HG03159 (cell line): Measurements from ENCODE around the gene CAMSAP2.

Experiments
- ATAC-seq: cut with Tn5 transposase; IDR thresholded peaks from one replicate; pipeline ENCODE4 v1.9.1; 2021; ENCODE audit warnings: mild to moderate bottlenecking, moderate library complexity; ENCODE audit not compliant: unreplicated experiment

The CAMSAP2 gene

DNA sequence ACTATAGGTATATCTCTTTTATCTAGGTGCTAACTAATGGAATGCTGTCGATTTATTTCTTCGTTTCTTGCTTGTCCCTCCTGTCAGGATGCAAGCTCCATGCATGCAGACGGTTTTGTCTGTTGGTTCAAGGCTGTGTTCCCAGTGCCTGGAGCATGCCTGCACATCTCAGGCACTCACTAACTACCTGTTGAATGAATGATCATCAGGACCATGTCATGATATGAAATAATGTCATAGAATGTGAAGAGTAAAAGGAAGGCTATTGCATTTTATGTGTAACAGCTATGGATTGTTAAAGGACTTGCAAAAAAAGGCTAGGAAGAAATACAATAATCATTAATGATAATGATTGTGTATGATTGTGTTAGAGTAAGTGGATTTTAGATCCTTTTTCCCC is 138.3 kb downstream of the CAMSAP2 start:
- ATAC-seq = no peak

DNA sequence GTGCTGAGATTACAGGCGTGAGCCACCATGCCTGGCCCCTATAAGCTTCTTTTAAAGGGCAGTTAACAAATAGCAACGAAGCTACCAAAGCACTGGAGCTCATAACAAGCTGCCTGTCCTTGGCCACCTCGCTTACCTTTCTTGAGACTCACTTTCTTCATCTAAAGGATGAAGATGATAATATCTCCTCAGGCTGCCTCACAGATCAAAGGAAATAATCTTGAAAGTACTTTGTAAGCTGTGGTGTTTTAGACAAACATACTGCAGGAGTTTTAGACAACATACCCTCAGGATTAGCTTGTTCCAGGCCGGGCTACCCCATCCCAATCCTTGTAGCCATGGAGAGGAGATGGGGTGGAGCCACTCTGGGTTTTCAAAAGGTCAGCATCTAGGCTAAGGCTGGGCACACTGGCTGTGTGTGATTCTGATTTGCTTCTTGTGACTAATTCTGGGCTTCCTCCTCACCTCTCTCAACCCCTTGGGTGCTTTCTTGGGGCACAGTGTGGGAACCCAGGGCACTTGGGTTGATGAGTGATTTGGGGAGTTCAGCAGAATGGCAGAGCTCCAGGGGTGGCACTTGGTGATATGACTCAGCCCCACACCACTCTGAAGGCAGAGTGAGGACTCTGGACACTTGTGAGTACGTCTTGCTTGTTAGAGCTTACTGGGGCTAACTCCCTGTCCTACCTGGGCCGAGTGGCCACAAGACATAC is 139.3 kb downstream of the CAMSAP2 start:
- ATAC-seq = peak; percentile 55

DNA sequence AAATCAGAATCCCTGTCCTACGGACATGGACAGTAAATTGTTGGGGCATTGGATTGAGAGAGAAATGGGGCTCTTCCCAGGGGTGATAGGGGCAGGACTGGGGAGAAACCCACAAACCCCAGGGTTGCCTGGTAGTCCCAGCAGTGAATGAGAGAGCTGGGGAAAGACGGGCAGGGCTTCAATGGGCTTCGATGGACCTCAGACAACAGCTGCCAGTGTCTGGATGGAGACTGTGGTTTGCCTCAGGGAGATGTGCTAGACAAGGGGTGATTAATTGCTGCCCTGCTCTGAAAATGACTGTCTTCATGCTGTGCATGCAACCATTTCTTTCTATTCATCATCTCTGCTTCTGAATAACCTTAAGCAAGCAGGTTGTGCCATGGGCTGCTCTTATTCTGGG is 141.5 kb downstream of the CAMSAP2 start:
- peak; percentile 64 for ATAC-seq

DNA sequence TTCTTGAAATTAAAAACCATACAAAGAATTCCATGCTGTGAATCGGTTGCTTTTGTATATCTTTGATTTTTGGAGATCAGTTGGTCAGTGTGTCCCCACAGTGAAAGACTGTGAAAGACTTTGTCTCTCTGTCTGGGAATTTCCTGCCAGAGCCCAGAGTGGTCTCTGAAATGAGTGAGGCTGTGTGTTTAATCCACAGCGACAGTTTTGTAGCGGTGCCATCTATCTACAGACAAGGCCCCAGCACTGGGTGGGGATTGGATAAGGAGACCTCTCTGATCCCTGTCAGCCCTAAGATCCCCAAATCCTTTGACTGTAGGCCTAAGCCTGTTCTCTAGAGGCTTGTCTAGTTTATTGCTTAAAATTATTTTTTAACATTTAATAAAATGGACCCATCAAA is 144.4 kb downstream of the CAMSAP2 start:
- no peak for ATAC-seq

DNA sequence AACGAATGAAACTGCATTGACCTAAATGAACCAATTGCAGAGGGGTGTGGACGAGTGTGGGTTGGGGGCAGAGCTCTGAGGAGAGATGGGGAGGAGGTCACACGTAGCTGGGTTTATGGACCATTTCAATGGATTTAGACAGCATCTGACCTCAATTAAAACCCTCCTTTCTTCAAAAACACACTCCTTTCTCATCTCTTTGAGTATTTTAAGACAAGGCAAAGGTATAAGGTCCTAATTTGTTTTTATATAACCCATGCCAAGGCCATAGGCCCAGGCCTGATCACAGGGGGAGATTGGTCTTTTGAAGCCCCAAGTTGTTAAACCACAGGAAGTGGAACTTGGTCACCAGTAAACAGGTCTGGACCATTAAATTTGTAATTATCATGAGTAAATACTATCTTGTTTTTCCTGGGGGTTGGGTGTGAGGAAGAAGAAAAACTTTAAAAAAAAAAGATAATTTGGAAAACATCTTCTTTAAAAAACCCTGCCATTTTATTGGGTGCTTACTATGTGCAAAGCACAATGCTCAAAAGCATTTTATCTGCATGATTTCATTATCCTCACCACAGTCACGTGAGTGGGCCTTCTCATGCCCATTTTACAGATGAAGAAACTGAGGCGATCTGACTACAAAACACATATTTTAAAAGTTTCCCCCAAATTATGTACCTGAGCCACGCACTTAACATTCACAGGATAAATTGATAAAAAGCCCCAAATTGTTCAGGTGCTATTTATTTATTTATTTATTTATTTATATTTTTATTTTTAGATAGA is 147.1 kb downstream of the CAMSAP2 start:
- no peak for ATAC-seq

DNA sequence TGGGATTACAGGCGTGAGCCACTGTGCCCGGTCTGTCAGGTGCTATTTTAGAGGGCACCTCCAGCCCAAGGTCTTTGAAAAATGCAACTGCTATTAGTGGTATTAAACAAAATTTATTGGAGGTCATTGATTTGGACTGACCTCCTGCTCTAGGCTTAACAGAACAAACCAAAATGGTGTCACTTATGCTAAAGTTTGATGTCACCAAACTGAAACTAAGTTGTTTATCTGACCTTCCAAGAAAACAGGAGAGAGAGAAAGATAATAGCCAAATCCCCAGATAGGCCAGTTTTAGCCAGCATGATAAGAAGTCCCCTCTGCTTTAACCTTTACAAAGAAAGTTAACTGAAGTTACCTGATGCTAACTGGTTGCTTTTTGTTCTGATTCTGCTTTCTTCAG is 147.9 kb downstream of the CAMSAP2 start:
- no peak for ATAC-seq

DNA sequence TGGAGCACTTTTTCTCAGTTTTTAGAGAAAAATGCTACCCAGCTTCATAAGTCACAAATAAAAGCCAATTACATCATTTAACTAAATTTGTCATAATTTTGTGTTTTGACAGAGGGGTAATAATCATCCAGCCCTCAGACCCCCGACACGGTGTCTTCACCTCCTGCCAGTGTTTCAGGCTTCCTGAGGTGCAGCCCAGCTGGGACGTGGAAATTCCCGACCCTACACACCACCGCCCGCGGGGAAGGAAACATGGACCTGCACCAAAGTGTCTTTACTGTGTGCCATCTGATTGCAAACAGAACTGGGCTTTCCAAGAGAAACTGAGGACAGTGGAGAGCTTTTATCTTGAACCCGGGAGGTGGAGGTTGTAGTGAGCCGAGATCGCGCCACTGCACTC is 148.3 kb downstream of the CAMSAP2 start:
- no peak for ATAC-seq

DNA sequence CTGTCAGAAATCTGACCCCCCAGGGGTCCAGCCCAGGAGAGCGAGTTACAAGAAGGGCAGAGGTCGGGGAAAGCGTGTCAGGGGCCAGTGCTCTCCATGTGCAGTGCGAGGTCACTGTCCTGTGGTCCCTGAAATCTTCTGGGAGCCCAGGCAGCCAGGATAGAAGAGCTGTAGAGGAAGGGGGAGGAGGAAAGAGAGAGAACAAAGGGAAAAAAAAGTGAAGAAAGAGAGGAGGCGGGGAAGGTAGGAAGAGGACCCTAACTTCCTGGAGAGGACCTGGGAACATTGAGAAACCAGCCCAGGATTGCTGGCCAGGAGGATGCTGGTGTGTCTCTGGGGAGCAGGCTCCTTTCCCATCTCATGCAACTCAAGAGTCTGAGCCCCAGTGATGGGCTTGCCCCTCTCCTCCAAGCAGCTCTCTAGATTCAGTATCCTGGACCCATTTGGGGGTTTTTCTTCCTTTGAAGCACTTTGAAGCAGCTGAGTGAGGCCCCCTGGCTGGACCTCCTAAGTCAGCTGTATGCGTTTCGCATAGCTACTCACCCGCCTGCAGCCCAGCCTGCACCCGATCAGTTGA is 149.2 kb downstream of the CAMSAP2 start:
- no peak for ATAC-seq

DNA sequence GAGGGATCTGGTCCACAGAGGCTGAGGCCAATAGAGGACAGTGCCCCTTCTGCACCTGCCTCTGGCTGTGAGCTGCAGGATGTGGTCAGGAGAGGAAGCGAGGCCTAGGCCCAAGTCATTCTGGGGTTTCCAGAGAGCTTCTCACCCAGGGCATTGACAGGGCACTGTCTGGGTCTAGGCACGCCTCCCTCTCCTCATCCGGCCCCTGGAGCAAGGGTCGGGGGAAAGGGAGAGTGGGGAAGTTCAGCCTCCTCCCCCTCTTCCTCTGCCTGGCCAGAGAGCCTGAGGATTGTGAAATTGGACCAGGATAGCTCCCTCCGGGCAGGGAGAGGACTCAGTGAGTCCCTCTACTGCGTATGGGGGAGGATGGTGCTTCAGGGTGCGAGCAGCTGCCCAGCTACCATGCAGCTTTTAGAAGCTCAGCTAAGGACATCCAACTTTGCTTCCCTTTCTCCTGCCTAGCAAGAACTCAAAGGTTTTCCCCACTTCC is 149.7 kb downstream of the CAMSAP2 start:
- peak; percentile 91 for ATAC-seq

DNA sequence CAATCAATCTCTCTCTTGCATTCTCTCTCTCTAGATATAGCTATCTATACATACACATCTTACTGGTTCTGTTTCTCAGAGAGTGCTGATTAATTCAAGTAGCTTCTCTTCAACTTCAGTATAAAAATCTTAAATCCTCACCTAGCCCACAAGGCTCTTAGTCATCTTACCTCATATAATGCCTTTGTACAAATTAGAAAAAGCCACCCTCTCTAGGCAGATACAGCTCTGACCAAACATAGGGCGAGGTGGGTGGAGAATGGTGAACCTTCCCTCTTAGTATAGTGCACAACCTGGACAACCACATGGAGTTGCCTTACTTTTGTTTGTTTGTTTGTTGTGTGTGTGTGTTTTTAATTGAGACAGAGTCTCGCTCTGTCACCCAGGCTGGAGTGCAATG is 150.9 kb downstream of the CAMSAP2 start:
- no peak for ATAC-seq

DNA sequence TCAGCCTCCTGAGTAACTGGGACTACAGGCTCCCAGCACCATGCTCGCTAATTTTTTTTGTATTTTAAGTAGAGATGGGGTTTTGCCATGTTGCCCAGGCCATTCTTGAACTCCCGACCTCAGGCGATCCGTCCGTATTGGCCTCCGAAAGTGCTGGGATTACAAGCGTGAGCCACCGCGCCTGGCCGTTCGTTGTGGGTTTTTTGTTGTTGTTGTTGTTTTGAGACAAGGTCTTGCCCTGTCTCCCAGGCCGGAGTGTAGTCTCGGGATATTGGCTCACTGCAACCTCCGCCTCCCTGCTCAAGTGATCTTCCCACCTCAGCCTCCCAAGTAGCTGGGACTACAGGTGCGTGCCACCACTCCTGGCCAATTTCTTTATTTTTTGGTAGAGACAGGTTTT is 151.3 kb downstream of the CAMSAP2 start:
- no peak for ATAC-seq

DNA sequence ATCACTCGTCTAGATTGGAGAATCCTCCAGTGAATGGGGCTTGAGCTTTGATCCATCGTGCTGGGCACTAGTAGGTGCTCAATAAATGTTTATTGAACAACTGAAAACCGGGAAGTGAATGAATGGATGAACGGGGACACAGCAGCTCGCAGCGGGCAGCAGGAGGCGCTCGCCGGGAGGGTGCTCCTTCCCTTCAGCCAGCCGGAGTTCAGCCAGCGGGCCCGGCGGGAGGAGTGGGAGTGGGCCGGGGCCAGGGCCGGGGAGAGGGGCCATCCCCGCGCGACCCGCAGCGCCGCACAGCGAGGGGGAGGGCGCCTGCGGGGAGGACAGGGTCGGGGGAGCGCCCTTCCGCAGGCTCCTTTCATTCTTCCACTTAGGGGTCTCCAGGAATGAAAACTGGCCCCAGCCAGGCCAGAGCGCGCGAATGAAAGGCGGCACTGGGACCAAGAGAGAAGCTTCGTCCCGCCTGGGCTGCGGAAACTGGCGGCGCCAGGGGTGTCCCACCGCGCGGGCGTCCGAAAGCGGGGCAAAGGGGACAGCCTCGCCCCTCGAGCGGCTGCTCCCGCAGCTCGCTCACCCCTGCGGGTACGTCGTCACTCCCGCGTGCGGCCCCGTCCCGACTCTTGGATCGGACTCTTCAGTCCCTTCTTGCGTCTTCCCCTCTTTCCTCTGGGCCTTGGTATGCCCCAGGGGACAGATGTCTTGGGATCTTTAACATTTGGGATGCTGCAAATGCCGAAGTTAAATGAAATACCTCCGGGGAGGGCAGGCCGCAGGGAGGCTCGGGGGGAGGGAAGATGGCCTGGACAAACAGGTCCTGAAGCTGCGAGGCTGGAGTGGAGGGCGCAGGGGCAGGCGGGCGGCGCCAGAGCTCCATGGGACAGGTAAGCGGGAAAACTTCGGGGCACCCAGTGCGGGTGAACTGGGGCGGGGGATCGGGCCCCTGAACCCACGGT is 152.4 kb downstream of the CAMSAP2 start:
- ATAC-seq = no peak

DNA sequence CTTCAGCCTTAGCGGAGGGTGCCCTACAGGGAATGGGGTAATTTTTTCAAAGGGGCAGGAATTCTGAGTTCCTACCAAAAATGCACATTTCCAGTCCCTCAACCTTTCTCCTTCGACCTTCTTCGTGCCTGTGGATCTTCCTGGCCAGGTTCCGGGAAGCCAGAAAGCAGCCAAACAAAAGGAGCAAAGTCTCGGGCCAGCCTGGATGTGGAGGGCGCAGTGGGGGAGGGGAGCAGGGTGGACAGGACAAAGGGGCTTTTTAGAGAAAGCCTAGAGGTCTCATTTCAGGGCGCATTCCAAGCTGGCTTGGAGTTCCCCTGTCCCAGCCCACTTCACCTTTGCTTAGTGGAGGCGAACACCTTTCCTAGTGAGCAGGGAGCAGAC is 153.1 kb downstream of the CAMSAP2 start:
- no peak for ATAC-seq

DNA sequence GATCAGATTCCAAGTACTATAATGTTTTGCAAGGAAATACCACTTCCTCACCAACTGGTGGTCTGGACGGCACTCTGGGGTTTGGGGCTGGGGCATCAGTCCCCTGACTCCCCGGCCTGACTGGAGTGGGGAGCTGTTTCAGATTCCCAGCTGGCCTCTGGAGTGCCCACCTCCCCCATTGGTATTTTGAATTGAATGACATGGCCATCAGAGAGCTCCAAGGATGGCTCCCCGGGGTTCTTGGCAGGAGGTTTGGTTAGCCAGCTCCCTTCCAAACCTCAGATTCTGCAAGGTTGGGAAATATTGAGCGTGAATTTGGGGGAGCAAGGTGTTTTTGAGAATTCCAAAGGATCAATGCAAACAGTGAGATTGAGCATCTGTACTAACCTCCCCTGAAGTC is 153.9 kb downstream of the CAMSAP2 start:
- ATAC-seq = no peak

DNA sequence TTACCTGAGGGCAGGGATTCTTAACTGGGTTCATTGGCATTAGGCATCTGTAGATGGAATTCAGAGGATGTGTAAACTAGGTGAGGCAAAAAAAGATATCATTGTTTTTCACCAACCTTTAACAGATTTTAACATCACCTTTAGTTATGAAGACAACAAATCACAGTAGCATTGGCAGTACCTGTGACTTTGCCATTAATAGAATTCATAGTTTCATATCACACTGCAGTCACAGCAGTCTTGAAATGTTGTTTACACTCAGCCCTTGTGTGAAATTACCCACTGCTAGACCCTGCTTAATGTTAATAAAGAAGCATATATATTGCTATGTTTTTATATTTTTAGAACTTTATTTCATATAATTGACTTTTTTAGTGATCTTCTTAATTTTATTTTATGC is 154.3 kb downstream of the CAMSAP2 start:
- ATAC-seq = no peak

DNA sequence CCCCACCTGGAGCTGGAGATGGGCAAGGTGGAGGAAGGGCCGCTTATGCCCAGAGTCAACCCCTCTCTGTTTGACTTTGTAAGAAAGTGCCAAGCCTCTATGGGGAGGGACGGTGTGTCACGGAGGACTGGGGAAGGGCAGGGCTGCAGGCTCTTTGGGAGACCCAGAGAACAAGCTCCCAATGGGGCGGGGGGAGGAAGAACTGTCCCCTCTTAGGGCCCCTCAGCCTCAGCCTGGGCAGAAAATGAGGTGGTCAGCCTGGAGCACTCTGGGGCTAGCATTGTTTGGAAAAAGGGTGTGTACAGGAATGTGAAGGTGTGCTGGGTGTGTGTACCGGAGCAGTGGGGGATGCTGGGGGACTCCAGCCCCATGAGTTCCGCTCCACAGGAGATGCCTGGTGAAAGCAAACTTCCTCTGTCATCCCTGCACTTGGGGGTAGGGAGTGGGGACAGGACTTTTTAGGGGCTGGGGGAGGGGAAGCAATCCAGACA is 154.8 kb downstream of the CAMSAP2 start:
- ATAC-seq = no peak

DNA sequence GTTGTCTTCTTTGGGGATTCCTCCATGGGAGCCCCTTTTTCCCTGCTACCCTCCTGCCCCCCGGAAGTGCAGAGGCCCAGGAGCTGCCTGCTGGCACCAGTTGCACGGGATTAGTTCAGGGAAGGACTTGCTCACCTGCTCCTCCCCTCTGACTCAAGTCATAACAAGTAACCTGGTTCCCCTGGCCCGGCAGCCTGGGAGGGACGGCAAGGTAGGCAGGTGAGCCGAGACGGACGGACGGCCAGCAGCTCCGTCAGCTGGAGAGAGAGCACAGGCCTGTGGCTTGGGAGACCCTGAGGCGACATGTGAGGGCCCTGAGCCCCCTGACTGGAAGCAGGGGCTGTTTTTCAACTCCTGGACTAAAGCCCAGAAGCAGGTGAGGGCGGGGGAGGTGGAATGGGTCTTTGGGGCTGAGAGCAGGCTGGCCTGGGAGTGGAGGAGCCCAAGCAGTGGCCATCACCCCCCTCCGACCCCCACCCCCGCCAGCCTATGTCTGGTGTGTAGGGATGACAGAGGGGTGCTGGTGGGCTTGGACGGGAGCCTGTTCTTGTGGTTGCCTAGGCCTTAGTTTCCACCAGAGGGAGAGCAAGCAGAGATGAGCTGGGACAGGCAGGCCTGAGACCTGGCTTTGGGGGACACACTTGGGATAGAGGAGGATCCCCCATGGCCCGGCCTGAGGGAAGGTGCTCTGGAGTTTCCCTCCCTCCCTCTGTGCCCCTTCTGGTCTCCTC is 156.2 kb downstream of the CAMSAP2 start, which contains the start of gene INAVA:
Gene INAVA, plus strand, starts transcription at position 189 of the 731 bp plus-strand sequence. CDS start 3,501 bp downstream, outside the sequence.
- ATAC-seq = no peak

DNA sequence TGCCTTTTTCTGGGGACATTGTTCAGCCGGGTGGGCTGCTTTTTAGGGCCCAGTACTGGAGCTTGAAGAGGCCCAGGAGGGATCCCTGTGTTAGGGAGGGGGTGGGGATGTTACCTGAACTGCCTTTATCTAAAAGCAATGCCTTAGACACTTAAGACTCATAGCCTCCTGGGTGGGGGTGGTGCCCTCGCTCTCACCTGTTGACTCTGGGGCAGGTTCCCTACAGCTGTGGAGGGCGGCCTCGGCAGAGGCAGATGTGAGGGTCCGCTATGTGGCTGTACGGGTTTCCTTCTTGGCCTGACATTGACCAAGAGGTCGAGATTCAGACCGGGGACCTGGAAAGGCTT is 156.7 kb downstream of the CAMSAP2 start:
- no peak for ATAC-seq

DNA sequence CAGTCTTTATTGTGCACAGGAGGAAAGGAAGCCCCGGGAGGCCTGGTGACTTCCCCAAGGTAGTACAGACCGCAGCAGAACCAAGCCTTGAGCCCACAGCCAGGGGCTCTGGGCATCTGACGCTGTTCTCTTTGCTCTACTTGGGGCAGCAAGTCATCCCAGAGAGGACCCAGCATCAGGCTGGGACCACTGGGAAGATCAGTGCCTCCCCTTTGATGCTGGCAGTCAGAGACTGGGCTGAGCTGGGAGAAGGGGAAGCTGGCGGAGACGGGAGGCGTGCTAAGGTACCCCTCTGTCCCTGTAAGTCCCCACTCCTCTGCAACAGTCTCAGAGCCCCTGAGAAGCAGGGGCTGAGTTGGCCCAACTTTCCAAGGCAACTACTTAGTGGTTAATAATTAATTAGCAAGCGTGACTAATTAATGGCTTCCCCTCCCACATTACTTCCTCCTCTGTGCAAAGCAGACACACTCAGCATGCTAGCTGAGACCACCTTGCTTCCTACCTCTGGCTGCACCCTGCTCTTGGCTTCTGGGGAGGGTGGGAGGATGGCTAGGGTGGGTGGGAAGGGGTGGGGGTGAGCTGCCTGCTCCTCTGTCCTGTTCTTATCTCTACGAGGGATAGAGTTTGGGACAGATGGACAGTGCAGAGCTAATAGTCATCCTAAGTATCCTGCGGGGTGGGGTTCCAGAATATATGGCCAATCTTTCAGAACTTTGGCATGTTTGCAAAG is 157.3 kb downstream of the CAMSAP2 start:
- peak; percentile 53 for ATAC-seq
